ENCODE measurements around the gene ZNF780A. TPM values are rescaled to one million over a fixed set of nuclear protein-coding genes. Genes with fewer than 3 reads are reported as not detected.
"Not testable (repeated sequence)": the region's sequence is repeated elsewhere in the genome, so short reads cannot be mapped to it uniquely, and the experiment has no call there.

ZNF780A gene
- total RNA-seq, 1 donor from 2014 or later = 13.0 TPM

GRCh38 chr19:40054632-40055031, 36.1 kb downstream of the ZNF780A start:
- H3K4me1 Mint-ChIP-seq (ENCODE audit: unreplicated experiment) = peaks cover 30% of the 10 kb centered on the region
- H3K27ac Mint-ChIP-seq (ENCODE audit: unreplicated experiment) = no peak overlapping the region
- no peak for TF ChIP-seq CTCF (IDR thresholded peaks at IDR 0.05)
- DNase-seq (ENCODE audit: extremely low spot score, unreplicated experiment) = no peak
- peaks cover 1% of the 10 kb centered on the region for H3K27me3 Mint-ChIP-seq (ENCODE audit: unreplicated experiment)
- peaks cover 43% of the 10 kb centered on the region for H3K9me3 Mint-ChIP-seq (ENCODE audit: unreplicated experiment)
- H3K4me3 Mint-ChIP-seq (ENCODE audit: unreplicated experiment) = peak overlapping the region; percentile 98
- peaks cover 36% of the 10 kb centered on the region for H3K36me3 Mint-ChIP-seq (ENCODE audit: unreplicated experiment)

GRCh38 chr19:40053491-40053890, 37.3 kb downstream of the ZNF780A start:
- H3K9me3 Mint-ChIP-seq (ENCODE audit: unreplicated experiment) = peaks cover 39% of the 10 kb centered on the region

GRCh38 chr19:40041718-40042117, 49.0 kb downstream of the ZNF780A start:
- not testable (repeated sequence) for H3K4me1 Mint-ChIP-seq (ENCODE audit: unreplicated experiment); H3K4me3 Mint-ChIP-seq (ENCODE audit: unreplicated experiment); DNase-seq (ENCODE audit: extremely low spot score, unreplicated experiment); H3K27ac Mint-ChIP-seq (ENCODE audit: unreplicated experiment); H3K27me3 Mint-ChIP-seq (ENCODE audit: unreplicated experiment)
- peaks cover 38% of the 10 kb centered on the region for H3K9me3 Mint-ChIP-seq (ENCODE audit: unreplicated experiment)
- H3K36me3 Mint-ChIP-seq (ENCODE audit: unreplicated experiment) = peaks cover 51% of the 10 kb centered on the region

More at GRCh38 chr19:40053491-40053890, 37.3 kb downstream of the ZNF780A start:
- H3K4me3 Mint-ChIP-seq (ENCODE audit: unreplicated experiment) = peak overlapping the region; percentile 10
- TF ChIP-seq CTCF (IDR thresholded peaks at IDR 0.05) = no peak
- H3K36me3 Mint-ChIP-seq (ENCODE audit: unreplicated experiment) = peaks cover 43% of the 10 kb centered on the region
- H3K27me3 Mint-ChIP-seq (ENCODE audit: unreplicated experiment) = no peaks in the 10 kb centered on the region
- H3K4me1 Mint-ChIP-seq (ENCODE audit: unreplicated experiment) = peaks cover 30% of the 10 kb centered on the region
- no peak for DNase-seq (ENCODE audit: extremely low spot score, unreplicated experiment)
- no peak overlapping the region for H3K27ac Mint-ChIP-seq (ENCODE audit: unreplicated experiment)

- H3K9me3 Mint-ChIP-seq (ENCODE audit: unreplicated experiment) = peaks cover 31% of the 10 kb centered on the region
- H3K4me1 Mint-ChIP-seq (ENCODE audit: unreplicated experiment) = not testable (repeated sequence)
Observed at GRCh38 chr19:40038047-40038446, 52.7 kb downstream of the ZNF780A start.

GRCh38 chr19:40035996-40036395, 54.7 kb downstream of the ZNF780A start:
- no peak for DNase-seq (ENCODE audit: extremely low spot score, unreplicated experiment)
- Mint-ChIP-seq H3K4me1 (ENCODE audit: unreplicated experiment) (no peaks in the 10 kb centered on the region), H3K9me3 (ENCODE audit: unreplicated experiment) (peaks cover 40% of the 10 kb centered on the region), H3K27me3 (ENCODE audit: unreplicated experiment) (no peaks in the 10 kb centered on the region), H3K36me3 (ENCODE audit: unreplicated experiment) (peaks cover 35% of the 10 kb centered on the region), H3K4me3 (ENCODE audit: unreplicated experiment) (no peak overlapping the region), H3K27ac (ENCODE audit: unreplicated experiment) (no peak overlapping the region)
- TF ChIP-seq CTCF (IDR thresholded peaks at IDR 0.05) = no peak

More at GRCh38 chr19:40038047-40038446, 52.7 kb downstream of the ZNF780A start:
- H3K27me3 Mint-ChIP-seq (ENCODE audit: unreplicated experiment); H3K27ac Mint-ChIP-seq (ENCODE audit: unreplicated experiment); H3K4me3 Mint-ChIP-seq (ENCODE audit: unreplicated experiment); DNase-seq (ENCODE audit: extremely low spot score, unreplicated experiment): not testable (repeated sequence)
- peaks cover 36% of the 10 kb centered on the region for H3K36me3 Mint-ChIP-seq (ENCODE audit: unreplicated experiment)

GRCh38 chr19:40033989-40034560, 56.7 kb downstream of the ZNF780A start:
- Mint-ChIP-seq H3K36me3 (ENCODE audit: unreplicated experiment) (peaks cover 38% of the 10 kb centered on the region), H3K27ac (ENCODE audit: unreplicated experiment) (no peak overlapping the region), H3K9me3 (ENCODE audit: unreplicated experiment) (peaks cover 49% of the 10 kb centered on the region), H3K27me3 (ENCODE audit: unreplicated experiment) (no peaks in the 10 kb centered on the region), H3K4me1 (ENCODE audit: unreplicated experiment) (no peaks in the 10 kb centered on the region), H3K4me3 (ENCODE audit: unreplicated experiment) (no peak overlapping the region)
- no peak for DNase-seq (ENCODE audit: extremely low spot score, unreplicated experiment)
- TF ChIP-seq CTCF (IDR thresholded peaks at IDR 0.05) = no peak
